Neuronal stem cell (in vitro differentiated cells): ENCODE data around the gene RPL27.

Experiments
- DNase-seq: peaks from one replicate; pipeline ENCODE4 v3.0.0-alpha.2; 2013; ENCODE audit warnings: low spot score
- H2AFZ ChIP-seq: one replicate; pipeline ENCODE4 v1.6.1; 2013; ENCODE audit warnings: mild to moderate bottlenecking, low read length, inconsistent platforms
- H2AK5ac ChIP-seq: 2 replicates; pipeline ENCODE4 v1.6.1; 2013; ENCODE audit warnings: low read depth, mild to moderate bottlenecking, inconsistent platforms, low read length, moderate library complexity, mixed read lengths
- H2BK120ac ChIP-seq: 2 replicates; pipeline ENCODE4 v1.6.1; 2013; ENCODE audit warnings: low read depth, mild to moderate bottlenecking, inconsistent platforms, low read length, moderate library complexity, mixed read lengths
- H2BK12ac ChIP-seq: one replicate; pipeline ENCODE4 v1.6.1; 2013; ENCODE audit warnings: low read length, inconsistent platforms
- H2BK15ac ChIP-seq: 2 replicates; pipeline ENCODE4 v1.6.1; 2013; ENCODE audit warnings: mild to moderate bottlenecking, low read length, inconsistent platforms, mixed read lengths
- H2BK5ac ChIP-seq: one replicate; pipeline ENCODE4 v1.6.1; 2013; ENCODE audit warnings: inconsistent platforms, mild to moderate bottlenecking, low read length, moderate library complexity
- H3K14ac ChIP-seq: one replicate; pipeline ENCODE4 v1.6.1; 2013; ENCODE audit warnings: low read length, inconsistent platforms
- H3K18ac ChIP-seq: 2 replicates; pipeline ENCODE4 v1.6.1; 2013; ENCODE audit warnings: low read length, inconsistent platforms
- H3K23ac ChIP-seq: 2 replicates; pipeline ENCODE4 v1.6.1; 2013; ENCODE audit warnings: low read depth, mild to moderate bottlenecking, mixed read lengths, low read length, inconsistent platforms; ENCODE audit not compliant: poor library complexity
- H3K27ac ChIP-seq: replicated peaks from 3 replicates; pipeline ENCODE4 v1.5.1; 2013; ENCODE audit warnings: low read length, inconsistent platforms
- H3K27me3 ChIP-seq, 3 experiments: 2 replicates each; pipeline ENCODE4 v1.6.1; 2013; ENCODE audit warnings: low read length in 3 of 3, mild to moderate bottlenecking in 2 of 3, inconsistent platforms in 1 of 3, low read depth in 1 of 3, mixed read lengths in 1 of 3, moderate library complexity in 1 of 3; ENCODE audit not compliant: control insufficient read depth in 3 of 3, insufficient read depth in 3 of 3
- H3K36me3 ChIP-seq, 2 donors: replicated peaks in 1 of 2; 2 replicates each; pipeline ENCODE4 v1.6.1; 2013; ENCODE audit warnings: low read length in 2 of 2; ENCODE audit not compliant: control insufficient read depth in 2 of 2, insufficient read depth in 2 of 2
- H3K4ac ChIP-seq: 2 replicates; pipeline ENCODE4 v1.6.1; 2013; ENCODE audit warnings: inconsistent platforms, mild to moderate bottlenecking, low read length, moderate library complexity
- H3K4me1 ChIP-seq, 2 donors: 1 replicate in 1 of 2; 2 replicates in 1 of 2; pipeline ENCODE4 v1.6.1; 2013; ENCODE audit warnings: low read length in 2 of 2, low read depth in 1 of 2; ENCODE audit not compliant: control insufficient read depth in 2 of 2, insufficient read depth in 1 of 2
- H3K4me2 ChIP-seq: one replicate; pipeline ENCODE4 v1.6.1; 2013; ENCODE audit warnings: mild to moderate bottlenecking, low read length, inconsistent platforms; ENCODE audit not compliant: insufficient read depth, poor library complexity, severe bottlenecking
- H3K4me3 ChIP-seq, 2 donors: 2 replicates each; pipeline ENCODE4 v1.5.1; 2013; ENCODE audit warnings: low read length in 2 of 2, mild to moderate bottlenecking in 2 of 2, inconsistent platforms in 1 of 2, moderate library complexity in 1 of 2
- H3K79me1 ChIP-seq: one replicate; pipeline ENCODE4 v1.6.1; 2013; ENCODE audit warnings: low read depth, mild to moderate bottlenecking, inconsistent platforms, low read length, moderate library complexity
- H3K9ac ChIP-seq: one replicate; pipeline ENCODE4 v1.6.1; 2013; ENCODE audit warnings: mild to moderate bottlenecking, low read depth, low read length, inconsistent platforms; ENCODE audit not compliant: poor library complexity
- H3K9me3 ChIP-seq, 2 donors: replicated peaks in 1 of 2; 2 replicates each; pipeline versions ENCODE3 to v1.6.1; 2013; ENCODE audit warnings: low read length in 2 of 2, mild to moderate bottlenecking in 2 of 2, inconsistent platforms in 1 of 2, low read depth in 1 of 2, mixed read lengths in 1 of 2, moderate library complexity in 1 of 2; ENCODE audit not compliant: control insufficient read depth in 2 of 2, insufficient read depth in 1 of 2
- H4K8ac ChIP-seq: one replicate; pipeline ENCODE4 v1.6.1; 2013; ENCODE audit warnings: low read depth, mild to moderate bottlenecking, inconsistent platforms, low read length, moderate library complexity
- H4K91ac ChIP-seq: one replicate; pipeline ENCODE4 v1.6.1; 2013; ENCODE audit warnings: low read length, low read depth, mild to moderate bottlenecking, inconsistent platforms; ENCODE audit not compliant: poor library complexity
- WGBS, 2 donors: extraction: QIAGEN DNeasy Blood & Tissue Kit; methylation state at CpG; one replicate each; pipeline ENCODE4 v1.1.7; 2013; ENCODE audit warnings: missing lambda C conversion rate in 2 of 2, mixed read lengths in 1 of 2; ENCODE audit not compliant: insufficient read length in 2 of 2, insufficient replicate concordance in 1 of 2; ENCODE audit errors: extremely low coverage in 2 of 2; 5-methylcytosine and 5-hydroxymethylcytosine counted together

Gene RPL27

DNA sequence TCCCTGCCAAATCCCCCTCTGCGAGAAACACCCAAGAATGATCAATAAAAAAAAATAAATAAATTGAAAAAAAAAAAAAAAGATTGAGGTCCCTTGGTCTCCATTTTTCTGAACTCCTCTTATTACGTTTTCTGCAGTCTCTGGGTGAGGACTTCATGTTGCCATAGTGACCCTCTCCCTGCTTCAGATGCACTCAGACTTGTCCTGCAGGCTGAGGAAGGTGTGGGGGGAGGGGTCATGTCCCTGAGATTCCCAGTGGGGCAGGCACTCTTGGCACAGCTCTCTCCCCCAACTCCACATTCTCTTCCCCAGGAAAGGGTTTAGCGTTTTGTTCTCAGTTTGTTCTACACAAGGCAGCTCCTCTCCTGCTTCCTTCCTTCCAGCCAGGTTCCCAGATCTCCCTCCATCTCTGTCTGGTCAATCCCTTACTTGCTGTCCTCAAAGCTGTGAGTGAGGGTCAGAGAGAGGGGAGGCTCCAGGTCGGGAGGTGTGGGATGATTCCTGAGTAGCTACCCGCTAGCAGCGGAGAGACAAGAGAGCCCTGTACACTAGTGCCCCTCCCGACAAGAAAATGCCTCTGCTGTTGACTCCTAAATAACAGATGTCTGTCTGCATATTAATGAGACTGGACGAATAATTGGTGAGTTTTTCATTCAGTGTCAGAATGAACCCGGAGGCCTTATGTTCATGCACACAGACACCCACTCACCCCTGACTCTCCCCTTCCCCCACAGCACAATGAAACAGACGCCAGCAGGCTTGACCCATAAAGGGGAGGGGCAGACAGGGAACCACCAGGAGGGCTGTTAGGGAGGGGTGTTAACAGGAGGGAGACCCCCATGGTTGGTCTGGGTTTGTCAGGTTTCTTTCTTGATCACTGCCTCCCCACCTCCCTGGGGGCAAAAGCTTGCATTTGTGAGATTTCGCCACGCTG, 36.0 kb downstream of the RPL27 start:
- Histone ChIP-seq H4K8ac (no peak overlapping the region), H3K36me3 (no peaks in the 10 kb centered on the region), H2BK12ac (peak overlapping the region; percentile 59), H2BK120ac (peak overlapping the region; percentile 52), H3K4me2 (peak overlapping the region; percentile 45), H2AFZ (peak overlapping the region; percentile 69), H3K4me3 (peak overlapping the region in 1 of 2 donors; percentile 12), H3K4me1 (peaks cover 35 to 40% of the 10 kb centered on the region in 2 donors), H3K9ac (no peak overlapping the region), H3K18ac (peak overlapping the region; percentile 91), H2AK5ac (peak overlapping the region; percentile 9), H3K4ac (no peak overlapping the region), H2BK15ac (no peak overlapping the region), H3K14ac (no peak overlapping the region), H3K27ac (peak overlapping the region; percentile 98), H3K9me3 (no peaks in the 10 kb centered on the region), H3K79me1 (no peaks in the 10 kb centered on the region), H4K91ac (peak overlapping the region; percentile 4), H3K27me3 (no peaks in the 10 kb centered on the region), H2BK5ac (peak overlapping the region; percentile 91), H3K23ac (no peak overlapping the region)
- no CpG with 5 or more reads among the region's 12 CpGs for WGBS, 2 donors
- peak; percentile 35 for DNase-seq

DNA sequence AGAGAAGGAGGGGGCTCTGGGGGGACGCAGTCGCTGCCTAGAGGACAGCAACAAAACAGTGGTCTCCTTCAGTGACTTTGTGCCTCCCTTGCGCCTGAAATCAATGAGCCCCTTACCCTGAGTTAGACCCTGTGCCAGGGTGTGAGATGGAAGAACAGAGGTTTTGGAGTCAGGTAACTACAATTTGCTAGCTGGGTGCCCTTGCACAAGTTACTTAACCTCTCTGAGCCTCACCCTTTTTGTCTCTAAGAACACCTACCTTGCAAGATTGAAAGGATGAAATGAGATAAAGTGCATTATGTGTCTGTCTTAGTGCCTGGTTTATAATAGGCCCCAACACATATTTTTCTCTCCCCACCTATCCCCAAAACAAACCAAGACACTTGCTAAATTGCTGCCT, 36.7 kb downstream of the RPL27 start:
- Histone ChIP-seq H4K8ac (no peak overlapping the region), H3K4me3 (no peak overlapping the region), H2AK5ac (peak overlapping the region; percentile 9), H3K9ac (no peak overlapping the region), H3K18ac (peak overlapping the region; percentile 91), H2BK5ac (no peak overlapping the region), H3K27ac (peak overlapping the region; percentile 98), H3K4me2 (no peak overlapping the region), H3K4me1 (peaks cover 37 to 42% of the 10 kb centered on the region in 2 donors), H2AFZ (no peak overlapping the region), H3K79me1 (no peaks in the 10 kb centered on the region), H3K4ac (no peak overlapping the region), H2BK120ac (peak overlapping the region; percentile 52), H3K14ac (no peak overlapping the region), H3K23ac (no peak overlapping the region), H4K91ac (peak overlapping the region; percentile 4), H2BK12ac (peak overlapping the region; percentile 59), H3K27me3 (no peaks in the 10 kb centered on the region), H3K36me3 (no peaks in the 10 kb centered on the region), H2BK15ac (no peak overlapping the region), H3K9me3 (no peaks in the 10 kb centered on the region)
- no CpG with 5 or more reads among the region's 3 CpGs for WGBS, 2 donors
- no peak for DNase-seq

GRCh38 chr17:43039646-43040045, 41.4 kb downstream of the RPL27 start:
- Histone ChIP-seq H3K23ac (no peak overlapping the region), H2BK15ac (no peak overlapping the region), H3K4ac (no peak overlapping the region), H3K18ac (no peak overlapping the region), H2BK12ac (no peak overlapping the region), H2BK5ac (no peak overlapping the region), H3K4me1 (peaks cover 35 to 40% of the 10 kb centered on the region in 2 donors), H4K8ac (no peak overlapping the region), H3K4me2 (no peak overlapping the region), H3K9me3 (no peaks in the 10 kb centered on the region), H3K27ac (peak overlapping the region; percentile 61), H4K91ac (no peak overlapping the region), H3K14ac (no peak overlapping the region), H3K9ac (no peak overlapping the region), H2AK5ac (peak overlapping the region; percentile 38), H3K79me1 (no peaks in the 10 kb centered on the region), H3K4me3 (no peak overlapping the region), H3K36me3 (peaks cover 3 to 23% of the 10 kb centered on the region in 2 donors), H3K27me3 (no peaks in the 10 kb centered on the region), H2BK120ac (no peak overlapping the region), H2AFZ (no peak overlapping the region)
- DNase-seq: no peak
- no CpG with 5 or more reads among the region's 2 CpGs for WGBS, 2 donors

DNA sequence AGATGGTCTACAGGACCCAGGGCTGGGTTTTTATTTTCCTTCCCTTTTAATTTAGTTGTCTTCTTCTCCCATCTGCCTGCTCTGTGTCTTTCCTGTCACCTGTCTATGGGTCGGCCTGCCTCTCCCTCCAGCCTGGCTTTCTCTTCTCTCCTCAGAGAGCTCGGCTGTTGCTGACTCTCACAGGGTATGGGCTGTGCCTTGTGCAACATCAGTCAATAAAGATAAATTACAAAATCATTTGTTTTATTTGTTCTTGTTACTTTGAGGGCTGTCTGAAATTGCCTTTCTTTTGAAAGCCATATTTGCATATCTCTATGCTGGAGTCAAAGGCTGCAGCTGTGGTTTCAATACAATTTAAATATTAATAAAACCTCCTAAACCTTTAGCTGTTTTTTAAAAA, 42.4 kb downstream of the RPL27 start:
- no CpG with 5 or more reads among the region's 2 CpGs for WGBS, 2 donors
- Histone ChIP-seq H2AK5ac (no peak overlapping the region), H3K14ac (no peak overlapping the region), H3K4me1 (peaks cover 25 to 33% of the 10 kb centered on the region in 2 donors), H3K9me3 (no peaks in the 10 kb centered on the region), H3K27ac (peak overlapping the region; percentile 67), H3K4me3 (no peak overlapping the region), H2BK5ac (no peak overlapping the region), H4K8ac (no peak overlapping the region), H2BK12ac (no peak overlapping the region), H4K91ac (no peak overlapping the region), H3K27me3 (no peaks in the 10 kb centered on the region), H3K4ac (no peak overlapping the region), H3K36me3 (peaks cover 8 to 33% of the 10 kb centered on the region in 2 donors), H3K4me2 (no peak overlapping the region), H3K18ac (no peak overlapping the region), H2BK120ac (no peak overlapping the region), H2BK15ac (no peak overlapping the region), H3K79me1 (no peaks in the 10 kb centered on the region), H3K9ac (no peak overlapping the region), H3K23ac (no peak overlapping the region), H2AFZ (no peak overlapping the region)
- DNase-seq: no peak
